BLaER1 treated with 17β-estradiol and CSF1 and Interleukin-3, amounts not matched to agents 10 nM and 100 nM (cell line): Measurements from ENCODE around the gene REPS2.

Experiments
- H3K27ac ChIP-seq, 11 experiments: shearing (Covaris generic); formaldehyde crosslinking; 2 replicates each; pipeline ENCODE4 v1.8.1; 2022
- H3K27me3 ChIP-seq, 11 experiments: shearing (Covaris generic); formaldehyde crosslinking; 2 replicates each; pipeline ENCODE4 v1.8.1; 2022
- H3K36me3 ChIP-seq, 11 experiments: shearing (Covaris generic); formaldehyde crosslinking; 2 replicates each; pipeline ENCODE4 v1.8.1; 2022
- H3K4me1 ChIP-seq, 10 experiments: shearing (Covaris generic); formaldehyde crosslinking; 2 replicates each; pipeline ENCODE4 v1.8.1; 2022
- H3K4me2 ChIP-seq, 11 experiments: shearing (Covaris generic); formaldehyde crosslinking; 2 replicates each; pipeline ENCODE4 v1.8.1; 2022
- H3K4me3 ChIP-seq, 10 experiments: shearing (Covaris generic); formaldehyde crosslinking; 2 replicates each; pipeline ENCODE4 v1.8.1; 2022
- H3K9ac ChIP-seq, 11 experiments: shearing (Covaris generic); formaldehyde crosslinking; 2 replicates each; pipeline ENCODE4 v1.8.1; 2022
- H3K9me3 ChIP-seq, 11 experiments: shearing (Covaris generic); formaldehyde crosslinking; replicated peaks in 1 of 11; 2 replicates each; pipeline ENCODE4 v1.8.1; 2022
- H4K20me1 ChIP-seq, 11 experiments: shearing (Covaris generic); formaldehyde crosslinking; 2 replicates each; pipeline ENCODE4 v1.8.1; 2022
- Cebpa-rat ChIP-seq, 11 experiments: shearing (Covaris generic); IDR thresholded peaks; 2 replicates each; pipeline ENCODE4 v1.8.1; 2022

REPS2 gene

DNA sequence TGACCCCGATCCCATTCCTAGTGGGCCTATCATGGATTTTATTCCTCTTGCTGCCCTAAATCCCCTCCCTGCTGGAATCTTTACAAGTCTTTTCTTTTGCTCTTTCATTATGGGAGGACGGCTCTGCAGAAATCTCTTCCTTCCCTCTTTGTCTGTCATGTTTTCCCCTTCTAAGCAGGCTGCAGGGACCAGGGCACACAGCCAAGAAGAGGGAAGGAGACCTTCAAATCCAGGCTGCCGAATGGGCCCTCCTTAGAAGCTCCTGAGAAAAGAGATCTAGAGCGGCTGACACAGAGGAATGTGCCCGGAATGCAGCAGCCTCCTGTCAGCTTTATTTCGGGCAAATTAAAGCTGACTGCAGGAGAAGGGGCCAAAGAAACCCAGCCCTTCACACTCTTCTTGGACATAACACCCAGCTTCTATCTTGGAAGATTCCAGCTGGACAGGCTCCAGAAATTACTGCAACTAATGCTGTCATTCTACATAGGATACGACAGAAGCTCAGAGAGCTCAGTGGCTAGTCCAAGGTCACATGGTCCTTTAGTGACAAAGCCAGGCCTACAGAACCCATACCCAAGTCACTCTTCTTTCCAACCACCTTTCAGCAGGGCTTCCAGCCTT lies 240.8 kb downstream of the REPS2 start:
- Histone ChIP-seq H3K9me3 (peaks cover 0 to 13% (median 5%) of the 10 kb centered on the region in 11 experiments; a peak in 5 of 22 replicates), H3K9ac (no peak overlapping the region), H3K27me3 (peaks cover 62 to 92% (median 85%) of the 10 kb centered on the region in 11 experiments), H3K36me3 (no peaks in the 10 kb centered on the region), H3K27ac (no peak overlapping the region), H3K4me3 (no peak overlapping the region), H3K4me2 (no peak overlapping the region), H4K20me1 (no peaks in the 10 kb centered on the region), H3K4me1 (no peaks in the 10 kb centered on the region)
- TF ChIP-seq Cebpa-rat (IDR thresholded peaks at IDR 0.05), result no peak

DNA sequence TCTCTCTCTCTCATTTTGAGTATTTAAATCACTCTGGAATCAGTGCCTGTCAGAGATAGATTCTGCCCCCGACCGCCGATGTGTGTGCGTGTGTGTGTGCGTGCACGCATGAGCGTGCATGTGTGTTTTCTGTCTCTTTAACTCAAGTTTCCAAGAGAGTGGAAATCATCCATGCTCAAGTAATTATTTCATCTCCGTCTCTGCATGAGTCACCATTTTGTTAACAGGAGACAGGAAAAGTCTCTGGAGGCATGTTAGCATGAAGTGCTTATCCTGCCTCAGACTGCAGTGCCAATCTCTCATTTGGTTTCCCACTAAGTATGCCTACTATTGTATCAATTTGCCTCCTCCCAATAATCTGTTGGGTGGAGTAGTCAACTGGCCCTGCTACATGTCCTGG lies 245.6 kb downstream of the REPS2 start:
- Histone ChIP-seq H3K4me1 (no peaks in the 10 kb centered on the region), H3K36me3 (no peaks in the 10 kb centered on the region), H3K9ac (no peak overlapping the region), H3K4me3 (no peak overlapping the region), H3K27ac (no peak overlapping the region), H3K9me3 (peaks cover 0 to 13% (median 0%) of the 10 kb centered on the region in 11 experiments; a peak in 3 of 22 replicates), H3K4me2 (no peak overlapping the region), H4K20me1 (peaks cover 0 to 3% (median 0%) of the 10 kb centered on the region in 11 experiments; a peak in 1 of 22 replicates), H3K27me3 (peaks cover 85 to 100% (median 96%) of the 10 kb centered on the region in 11 experiments)
- no peak for TF ChIP-seq Cebpa-rat (IDR thresholded peaks at IDR 0.05)
